HepG2 (cell line): ENCODE results near the gene ZNF154. TPM values are rescaled to one million over a fixed set of nuclear protein-coding genes. Genes with fewer than 3 reads are reported as not detected.

Source experiments
- E2F2 ChIP-seq: sonication (generic); formaldehyde crosslinking; IDR thresholded peaks from 2 replicates; pipeline ENCODE4 v1.4.0; 2020; ENCODE audit warnings: missing genetic modification reagents, borderline replicate concordance
- EED ChIP-seq: sonication (generic); formaldehyde crosslinking; IDR thresholded peaks from 2 replicates; pipeline ENCODE4 v1.5.0; 2020; ENCODE audit warnings: mild to moderate bottlenecking, missing genetic modification reagents
- ELF4 ChIP-seq: sonication (generic); formaldehyde crosslinking; IDR thresholded peaks from 2 replicates; pipeline ENCODE4 v1.5.0; 2020; ENCODE audit warnings: missing genetic modification reagents, mild to moderate bottlenecking, moderate library complexity, borderline replicate concordance
- ETS1 ChIP-seq: sonication (generic); formaldehyde crosslinking; IDR thresholded peaks from 2 replicates; pipeline ENCODE4 v1.4.0; 2020; ENCODE audit warnings: missing genetic modification reagents
- FOXK2 ChIP-seq: fragments of 450-650 bp; IDR thresholded peaks from 2 replicates; pipeline ENCODE4 v1.6.1; 2016
- GTF2F1 ChIP-seq: fragments of 150-350 bp; IDR thresholded peaks from 2 replicates; pipeline ENCODE4 v1.6.1; 2014; ENCODE audit warnings: low read length
- HMGXB4 ChIP-seq, 2 experiments: sonication (generic) in 1 of 2; formaldehyde crosslinking in 1 of 2; IDR thresholded peaks; 2 replicates each; pipeline versions ENCODE4 v1.4.0 to v1.6.1; 2018 to 2020; ENCODE audit warnings: missing genetic modification reagents in 2 of 2, borderline replicate concordance in 1 of 2, low read depth in 1 of 2, mild to moderate bottlenecking in 1 of 2, missing biosample characterization in 1 of 2
- MBD4 ChIP-seq: IDR thresholded peaks from 2 replicates; pipeline ENCODE4 v1.6.1; 2012; ENCODE audit warnings: low read length, inconsistent platforms, borderline replicate concordance
- NCOA5 ChIP-seq: sonication (generic); formaldehyde crosslinking; IDR thresholded peaks from 2 replicates; pipeline ENCODE4 v1.4.0; 2020; ENCODE audit warnings: missing genetic modification reagents
- NR2F6 ChIP-seq, 2 experiments: IDR thresholded peaks; 2 replicates each; pipeline ENCODE4 v1.6.1; 2016; ENCODE audit warnings: antibody characterized with exemption in 1 of 2, mild to moderate bottlenecking in 1 of 2
- ONECUT2 ChIP-seq: sonication (generic); formaldehyde crosslinking; IDR thresholded peaks from 2 replicates; pipeline ENCODE4 v1.4.0; 2020; ENCODE audit warnings: missing genetic modification reagents
- RFX5 ChIP-seq: IDR thresholded peaks from 2 replicates; pipeline ENCODE4 v1.6.1; 2011; ENCODE audit warnings: low read depth, low read length, improper control_type of control experiment
- SMARCC2 ChIP-seq: fragments of 450-650 bp; IDR thresholded peaks from 2 replicates; pipeline ENCODE4 v1.6.1; 2017; ENCODE audit warnings: antibody characterized with exemption, mild to moderate bottlenecking
- STAG1 ChIP-seq: sonication (generic); formaldehyde crosslinking; IDR thresholded peaks from 2 replicates; pipeline ENCODE4 v1.4.0; 2020; ENCODE audit warnings: missing genetic modification reagents
- TBP ChIP-seq: sonication (generic); formaldehyde crosslinking; IDR thresholded peaks from 2 replicates; pipeline ENCODE4 v1.5.0; 2020; ENCODE audit warnings: missing genetic modification reagents
- TOE1 ChIP-seq: sonication (generic); formaldehyde crosslinking; IDR thresholded peaks from 2 replicates; pipeline ENCODE4 v1.4.0; 2020; ENCODE audit warnings: mild to moderate bottlenecking, missing genetic modification reagents
- ZC3H13 ChIP-seq: sonication (generic); formaldehyde crosslinking; IDR thresholded peaks from 2 replicates; pipeline ENCODE4 v1.8.1; 2023; ENCODE audit warnings: mild to moderate bottlenecking, missing genetic modification reagents, moderate library complexity
- ZNF124 ChIP-seq: sonication (generic); formaldehyde crosslinking; IDR thresholded peaks from 2 replicates; pipeline ENCODE4 v1.4.0; 2020; ENCODE audit warnings: missing genetic modification reagents
- ZNF350 ChIP-seq: sonication (generic); formaldehyde crosslinking; IDR thresholded peaks from 2 replicates; pipeline ENCODE4 v1.4.0; 2020; ENCODE audit warnings: mild to moderate bottlenecking, low read depth, missing genetic modification reagents, borderline replicate concordance
- ZNF589 ChIP-seq: sonication (generic); formaldehyde crosslinking; conservative IDR thresholded peaks from 2 replicates; pipeline ENCODE4 v1.8.0; 2022; ENCODE audit warnings: mild to moderate bottlenecking, moderate library complexity, missing genetic modification reagents
- ZNF7 ChIP-seq: IDR thresholded peaks from 2 replicates; pipeline ENCODE4 v1.6.1; 2016; ENCODE audit warnings: missing biosample characterization, missing genetic modification reagents
- ZNF740 ChIP-seq: sonication (generic); formaldehyde crosslinking; IDR thresholded peaks from 2 replicates; pipeline ENCODE4 v1.4.0; 2020; ENCODE audit warnings: missing genetic modification reagents
- ZNF768 ChIP-seq: sonication (generic); formaldehyde crosslinking; IDR thresholded peaks from 2 replicates; pipeline ENCODE4 v1.4.0; 2020; ENCODE audit warnings: missing genetic modification reagents
- ZSCAN31 ChIP-seq: sonication (generic); formaldehyde crosslinking; IDR thresholded peaks from 2 replicates; pipeline ENCODE4 v1.5.0; 2020; ENCODE audit warnings: low read depth, mild to moderate bottlenecking, missing genetic modification reagents
- polyA plus RNA-seq, 8 experiments: library from polyadenylated mRNA; depleted of rRNA in 3 of 8; stranded (reverse) in 7 of 8; unstranded in 1 of 8; fragments of >200 nt; fragmentation: Illumina TruSeq in 4 of 8; extraction: Trizol in 4 of 8; gene quantifications; 2 replicates each; pipeline versions ENCODE4 v1.2.1 to v1.2.3, GENCODE V29; 2011 to 2016; ENCODE audit warnings: low read depth in 4 of 8, missing spikeins in 1 of 8, mixed read lengths in 1 of 8; ENCODE audit not compliant: insufficient read depth in 1 of 8
- total RNA-seq, 5 experiments: library from RNA; depleted of rRNA; stranded (reverse); fragments of >200 nt; fragmentation: Illumina TruSeq; extraction: Trizol; gene quantifications; 2 replicates each; pipeline ENCODE4 v1.2.3, GENCODE V29; 2016; ENCODE audit warnings: low read depth in 1 of 5

The ZNF154 gene
- total and polyA plus RNA-seq, 2 of the 13 experiments (the other 11 are each of a cell fraction or from before 2014, with no cell fraction given), result not detected

GRCh38 chr19:57664269-57665127, 44.5 kb downstream of the ZNF154 start (continued):
- TF ChIP-seq RFX5 (no peak), NCOA5 (no peak), HMGXB4 (CRISPR knock-in tag; IDR thresholded peaks at IDR 0.05; ENCODE audit: borderline replicate concordance in 1 of 2, low read depth in 1 of 2) (peak; percentile 66; a peak in 3 of 4 replicates), E2F2 (no peak), MBD4 (no peak), ZSCAN31 (peak; percentile 88), SMARCC2 (no peak), ZNF350 (CRISPR knock-in tag) (peak; percentile 55; the same call in 1 of the 2 replicates), ZNF768 (CRISPR knock-in tag) (peak; percentile 48; the same call in 1 of the 2 replicates), FOXK2 (no peak), ZNF124 (0 out of 2 replicates have a peak, but pooled peaks have one; percentile 48), STAG1 (peak; percentile 13; the same call in 1 of the 2 replicates), ETS1 (0 out of 2 replicates have a peak, but pooled peaks have one; percentile 42), ELF4 (CRISPR knock-in tag) (no peak), TBP (CRISPR knock-in tag) (no peak), ONECUT2 (CRISPR knock-in tag) (no peak), EED (no peak; the same call in 1 of the 2 replicates), ZNF740 (CRISPR knock-in tag) (no peak), ZNF7 (CRISPR knock-in tag) (no peak), GTF2F1 (no peak), NR2F6 (IDR thresholded peaks at IDR 0.05) (no peak), NR2F6 (CRISPR knock-in tag; IDR thresholded peaks at IDR 0.05) (peak; percentile 55), TOE1 (no peak), ZNF589 (CRISPR knock-in tag) (no peak), ZC3H13 (CRISPR knock-in tag) (no peak)
